ENCODE measurements around the gene ARHGAP4. TPM values are rescaled to one million over a fixed set of nuclear protein-coding genes. Genes with fewer than 3 reads are reported as not detected.

The ARHGAP4 gene
- total and polyA plus RNA-seq, 2 of the 4 experiments (the other 2 are of a cell fraction), result 0.18 to 0.72 TPM

DNA sequence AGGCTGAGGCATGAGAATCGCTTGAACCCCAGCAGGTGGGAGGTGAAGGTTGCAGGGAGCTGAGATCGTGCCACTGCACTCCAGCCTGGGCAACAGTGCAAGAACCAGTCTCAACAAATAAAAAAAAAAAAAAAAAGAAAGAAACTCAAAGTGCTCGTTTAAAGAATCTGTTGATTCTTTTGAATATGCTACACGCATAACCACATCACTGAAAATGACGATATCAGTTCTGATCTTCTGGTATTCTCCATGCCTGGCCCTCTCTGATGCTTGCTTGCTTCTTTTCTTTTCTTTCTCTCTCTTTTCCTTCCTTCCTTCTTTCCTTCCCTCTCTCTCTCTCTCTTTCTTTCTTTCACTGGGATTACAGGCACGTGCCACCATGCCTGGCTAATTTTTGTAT is 14.3 kb downstream of the ARHGAP4 start:
- Histone ChIP-seq H3K9ac (ENCODE audit: low read depth, low read length) (no peak overlapping the region), H2BK120ac (ENCODE audit: low read depth, low read length) (no peak overlapping the region), H3K27ac (ENCODE audit: insufficient read depth, low read length) (no peak overlapping the region), H4K91ac (ENCODE audit: insufficient read depth, low read depth, low read length) (no peak overlapping the region), H2BK20ac (ENCODE audit: low read depth, low read length) (no peak overlapping the region), H2AK9ac (replicated peaks; ENCODE audit: low read depth, low read length, poor library complexity) (no peak overlapping the region), H4K20me1 (ENCODE audit: insufficient read depth, low read length) (no peaks in the 10 kb centered on the region), H3K23ac (ENCODE audit: low read depth, low read length) (no peak overlapping the region), H3K27me3 (ENCODE audit: control insufficient read depth, insufficient read depth, low read length) (peaks cover 19% of the 10 kb centered on the region), H3K36me3 (ENCODE audit: control insufficient read depth, insufficient read depth, low read length) (no peaks in the 10 kb centered on the region), H3K9me1 (ENCODE audit: insufficient read depth, low read length) (no peaks in the 10 kb centered on the region), H2BK15ac (ENCODE audit: low read depth, low read length) (no peak overlapping the region), H3K79me1 (ENCODE audit: low read depth in 1 of 2, low read length in 2 of 2) (no peaks in the 10 kb centered on the region), H3K56ac (ENCODE audit: extremely low read depth, insufficient read depth, low read length) (no peak overlapping the region), H3K4me3 (ENCODE audit: insufficient read depth, low read depth, low read length) (no peak overlapping the region), H4K8ac (ENCODE audit: low read depth in 2 of 2, low read length in 2 of 2) (no peak overlapping the region), H3K9me3 (ENCODE audit: control insufficient read depth, insufficient read depth, low read length) (no peaks in the 10 kb centered on the region; the same call in 1 of the 2 replicates), H4K5ac (ENCODE audit: low read depth, low read length) (no peak overlapping the region), H3K4me2 (ENCODE audit: low read depth, low read length) (no peak overlapping the region), H2AFZ (replicated peaks; ENCODE audit: low read length, poor library complexity) (no peak overlapping the region), H2BK5ac (ENCODE audit: low read depth, low read length, poor library complexity, severe bottlenecking) (no peak overlapping the region), H2AK5ac (ENCODE audit: low read depth, low read length) (no peak overlapping the region), H3K4me1 (ENCODE audit: control insufficient read depth, insufficient read depth, low read length) (no peaks in the 10 kb centered on the region), H3K18ac (ENCODE audit: low read depth, low read length) (no peak overlapping the region), H3K4ac (ENCODE audit: low read depth, low read length) (no peak overlapping the region), H3K14ac (replicated peaks; ENCODE audit: low read depth, low read length) (no peak overlapping the region)
- intact Hi-C loops (cut with micrococcal nuclease) (no loop called here), dilution Hi-C loops (cut with HindIII; ENCODE audit: low sequenced_read_pairs, unreplicated experiment) (no loop called here), in situ Hi-C loops (cut with MboI; ENCODE audit: low sequenced_read_pairs) (loop anchor here (25.0 kb wide), 1 partner anchor 949 kb away; no protein-coding TSS in a partner anchor)
- POLR2A ChIA-PET (ENCODE audit: unreplicated experiment), result no interaction called here
- DNase-seq, result no peak
- CTCF ChIA-PET, result no interaction called here
- no TSS peak for BruUV-seq (replicated peaks)
- TF ChIP-seq MAZ (IDR thresholded peaks at IDR 0.05; ENCODE audit: borderline replicate concordance, low read depth, low read length) (no peak), RCOR1 (IDR thresholded peaks at IDR 0.05; ENCODE audit: insufficient replicate concordance, low read length) (no peak), CEBPB (IDR thresholded peaks at IDR 0.05; ENCODE audit: low read depth, low read length) (no peak), FOS (IDR thresholded peaks at IDR 0.05; ENCODE audit: low read depth, low read length) (no peak), USF2 (IDR thresholded peaks at IDR 0.05; ENCODE audit: low read depth, low read length) (no peak), POLR2A (IDR thresholded peaks at IDR 0.05; ENCODE audit: low read depth, low read length) (no peak), RFX5 (IDR thresholded peaks at IDR 0.05; ENCODE audit: low read depth, low read length) (no peak), BHLHE40 (IDR thresholded peaks at IDR 0.05; ENCODE audit: low read depth, low read length) (no peak), CTCF (conservative IDR thresholded peaks at IDR 0.05; ENCODE audit: low read depth, low read length) (no peak), SMC3 (IDR thresholded peaks at IDR 0.05; ENCODE audit: low read depth, low read length) (no peak)
- no peak for ATAC-seq (ENCODE audit: low read depth)
- WGBS, 2 experiments (ENCODE audit: extremely low coverage in 2 of 2, insufficient read length in 1 of 2), result 92% methylated on average over 2 of the region's 6 CpGs; no CpG with 5 or more reads in 1 of the 2 experiments

Data from IMR-90 (cell line).